Measurements from ENCODE around the gene DNA2. TPM values are rescaled to one million over a fixed set of nuclear protein-coding genes. Genes with fewer than 3 reads are reported as not detected.

DNA2 gene
- total RNA-seq, 1 experiment from 2014 or later = 27.7 TPM

DNA sequence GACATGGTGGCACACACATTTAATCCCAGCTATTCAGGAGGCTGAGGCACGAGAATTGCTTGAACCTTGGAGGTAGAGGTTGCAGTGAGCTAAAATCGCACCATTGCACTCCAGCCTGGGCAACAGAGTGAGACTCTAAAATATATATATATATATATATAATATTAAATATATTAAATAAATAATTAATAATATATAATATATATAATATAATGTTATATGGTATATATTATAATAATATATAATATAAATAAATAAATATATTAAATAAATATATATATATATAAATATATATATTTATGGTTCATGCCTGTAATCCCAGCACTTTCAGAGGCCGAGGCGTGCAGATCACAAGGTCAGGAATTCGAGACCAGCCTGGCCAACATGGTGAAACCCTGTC lies 105.2 kb downstream of the DNA2 start:
- Histone ChIP-seq H2AFZ (ENCODE audit: low read length) (no peak overlapping the region), H3K9ac (ENCODE audit: low read length) (no peak overlapping the region), H4K20me1 (ENCODE audit: insufficient read depth, low read depth, low read length) (no peaks in the 10 kb centered on the region), H3K9me3 (ENCODE audit: low read length) (no peaks in the 10 kb centered on the region), H3K36me3 (ENCODE audit: insufficient read depth, low read length) (peaks cover 15% of the 10 kb centered on the region; the same call in 1 of the 2 replicates), H3K4me2 (ENCODE audit: low read depth, low read length, poor library complexity, severe bottlenecking) (no peak overlapping the region), H3K9me2 (replicated peaks; ENCODE audit: insufficient read depth, low read length) (no peaks in the 10 kb centered on the region), H3K4me1 (ENCODE audit: low read length) (no peaks in the 10 kb centered on the region), H3K4me3 (ENCODE audit: low read length) (no peak overlapping the region), H3K27ac (ENCODE audit: low read length) (no peak overlapping the region), H3K79me2 (ENCODE audit: low read length) (no peaks in the 10 kb centered on the region), H3K27me3 (ENCODE audit: low read length) (no peaks in the 10 kb centered on the region)
- DNase-seq = no peak

DNA sequence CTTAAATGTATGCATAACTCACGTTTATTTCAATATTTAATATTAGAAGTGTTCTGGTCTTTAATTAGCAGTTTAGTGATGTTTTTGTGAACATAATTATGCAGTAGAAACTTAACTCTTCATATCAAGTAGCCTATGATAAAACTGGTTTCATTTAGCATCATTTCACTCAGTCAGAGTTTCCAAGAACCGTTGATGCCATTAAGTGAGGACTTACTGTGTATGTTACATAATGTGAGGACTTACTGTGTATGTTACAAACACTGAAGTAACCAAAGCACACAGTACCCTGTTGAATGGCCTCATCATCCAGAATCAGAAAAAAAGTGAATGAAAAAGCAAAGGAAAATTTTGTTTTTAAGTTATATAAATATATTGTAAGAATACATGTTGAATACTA lies 106.2 kb downstream of the DNA2 start:
- H3K9me3 ChIP-seq (ENCODE audit: low read length) = no peaks in the 10 kb centered on the region
- H4K20me1 ChIP-seq (ENCODE audit: insufficient read depth, low read depth, low read length) = no peaks in the 10 kb centered on the region
- H3K79me2 ChIP-seq (ENCODE audit: low read length) = no peaks in the 10 kb centered on the region
- no peak overlapping the region for H3K4me2 ChIP-seq (ENCODE audit: low read depth, low read length, poor library complexity, severe bottlenecking)
- no peak overlapping the region for H3K9ac ChIP-seq (ENCODE audit: low read length)
- H3K27me3 ChIP-seq (ENCODE audit: low read length) = no peaks in the 10 kb centered on the region
- no peak for DNase-seq
- H3K36me3 ChIP-seq (ENCODE audit: insufficient read depth, low read length) = peaks cover 12% of the 10 kb centered on the region; the same call in 1 of the 2 replicates
- H2AFZ ChIP-seq (ENCODE audit: low read length) = no peak overlapping the region
- H3K9me2 ChIP-seq (replicated peaks; ENCODE audit: insufficient read depth, low read length) = no peaks in the 10 kb centered on the region
- H3K4me3 ChIP-seq (ENCODE audit: low read length) = no peak overlapping the region
- H3K4me1 ChIP-seq (ENCODE audit: low read length) = no peaks in the 10 kb centered on the region
- H3K27ac ChIP-seq (ENCODE audit: low read length) = no peak overlapping the region

DNA sequence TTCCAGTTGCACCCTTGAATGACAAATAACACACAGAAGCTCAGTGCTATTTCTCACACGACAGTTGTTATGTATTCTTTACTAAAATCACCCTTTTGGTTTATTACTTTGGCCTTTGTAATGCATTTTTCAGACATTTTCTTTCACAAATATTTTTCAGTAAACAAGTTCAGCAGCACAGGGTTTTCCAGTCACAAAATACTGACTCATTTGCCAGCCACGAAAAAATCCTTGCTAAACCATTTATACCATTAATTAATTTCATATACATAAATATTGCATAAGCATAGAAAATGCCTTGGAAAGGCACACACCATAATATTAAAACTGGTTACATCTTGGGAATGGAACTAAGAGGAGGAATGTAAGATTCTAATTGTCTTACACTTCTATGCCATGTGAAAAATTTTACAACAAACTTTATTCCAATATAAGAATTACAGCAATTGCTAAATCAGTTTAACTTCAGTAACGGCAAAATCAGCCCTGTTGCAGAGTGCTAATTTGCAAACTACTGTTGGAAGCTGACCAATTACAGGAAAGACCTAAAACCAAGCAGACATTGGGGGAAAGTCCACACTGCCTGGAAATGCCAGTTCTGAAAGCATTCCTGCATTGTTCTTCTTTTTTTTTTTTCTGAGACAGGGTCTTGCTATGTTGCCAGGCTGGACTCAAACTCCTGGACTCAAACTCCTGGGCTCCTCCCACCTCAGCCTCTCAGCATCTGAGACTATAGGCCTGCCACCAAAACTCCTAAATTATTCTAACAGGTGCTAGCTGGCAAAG lies 107.5 kb downstream of the DNA2 start:
- Histone ChIP-seq H3K79me2 (ENCODE audit: low read length) (no peaks in the 10 kb centered on the region), H2AFZ (ENCODE audit: low read length) (no peak overlapping the region), H3K9me3 (ENCODE audit: low read length) (no peaks in the 10 kb centered on the region), H3K27ac (ENCODE audit: low read length) (no peak overlapping the region), H3K4me2 (ENCODE audit: low read depth, low read length, poor library complexity, severe bottlenecking) (no peak overlapping the region), H3K4me1 (ENCODE audit: low read length) (no peaks in the 10 kb centered on the region), H3K27me3 (ENCODE audit: low read length) (no peaks in the 10 kb centered on the region), H3K9ac (ENCODE audit: low read length) (no peak overlapping the region), H3K9me2 (replicated peaks; ENCODE audit: insufficient read depth, low read length) (no peaks in the 10 kb centered on the region), H3K36me3 (ENCODE audit: insufficient read depth, low read length) (peaks cover 8% of the 10 kb centered on the region; the same call in 1 of the 2 replicates), H3K4me3 (ENCODE audit: low read length) (no peak overlapping the region), H4K20me1 (ENCODE audit: insufficient read depth, low read depth, low read length) (no peaks in the 10 kb centered on the region)
- DNase-seq = no peak

Small RNA genes lying within 50 kb of the gene (small RNA-seq; reads per million reads assigned to genes)
- not detected for gene RF00019
- not detected for gene RNA5SP319

Other genes starting within 250 kb of the DNA2 start
- gene ATOH7, start 239.9 kb downstream of the DNA2 start, total RNA-seq (2014; rRNA removed; shearing (Covaris generic); ENCODE audit: low replicate concordance) = not detected in 2 replicates
- 24.1 and 38.1 TPM in 2 replicates for gene HNRNPH3, start 139.9 kb downstream of the DNA2 start, total RNA-seq (2014; rRNA removed; shearing (Covaris generic); ENCODE audit: low replicate concordance)
- 1.0 and 7.2 TPM in 2 replicates for gene PBLD, start 139.0 kb downstream of the DNA2 start, total RNA-seq (2014; rRNA removed; shearing (Covaris generic); ENCODE audit: low replicate concordance)
- gene RUFY2, start 64.7 kb downstream of the DNA2 start, total RNA-seq (2014; rRNA removed; shearing (Covaris generic); ENCODE audit: low replicate concordance) = 10.0 and 30.6 TPM in 2 replicates
- 9.6 and 13.9 TPM in 2 replicates for gene SLC25A16, start 55.5 kb upstream of the DNA2 start, total RNA-seq (2014; rRNA removed; shearing (Covaris generic); ENCODE audit: low replicate concordance)
- gene TET1, start 88.4 kb upstream of the DNA2 start, total RNA-seq (2014; rRNA removed; shearing (Covaris generic); ENCODE audit: low replicate concordance) = 2.2 and 5.4 TPM in 2 replicates
- 58.3 and 102 TPM in 2 replicates for gene CCAR1, start 249.3 kb upstream of the DNA2 start, total RNA-seq (2014; rRNA removed; shearing (Covaris generic); ENCODE audit: low replicate concordance)